Jurkat, Clone E6-1 (cell line): ENCODE measurements around the gene PSG6.
"Not testable (repeated sequence)": the region's sequence is repeated elsewhere in the genome, so short reads cannot be mapped to it uniquely, and the experiment has no call there.

Experiments used
- DNase-seq: peaks from one replicate; pipeline ENCODE4 v3.0.0-alpha.2; 2011; ENCODE audit warnings: low read depth, low spot score
- H3K4me3 ChIP-seq: 2 replicates; pipeline ENCODE4 v1.5.1; 2011; ENCODE audit warnings: mild to moderate bottlenecking, low read length, control low read depth, moderate library complexity

Gene PSG6

DNA sequence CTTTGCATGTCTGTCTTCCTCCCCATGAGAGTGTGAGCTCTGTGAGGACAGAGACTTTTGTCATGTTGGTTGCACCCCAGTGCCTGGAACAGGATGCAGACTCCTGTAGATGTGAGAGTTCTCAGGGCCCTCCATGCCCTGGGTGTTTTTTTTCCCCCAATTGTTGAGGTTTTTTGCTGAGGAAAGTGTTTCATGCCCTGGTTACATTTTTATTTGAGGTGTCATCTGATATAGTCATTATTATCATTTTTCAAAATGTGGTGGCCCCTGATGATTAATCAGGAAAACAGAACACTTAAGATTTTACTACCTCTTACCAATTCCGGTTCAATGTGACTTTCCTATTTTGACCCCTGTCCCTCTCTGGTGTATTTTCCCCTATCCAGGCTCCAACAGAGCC is 763 bp downstream of the PSG6 start:
- H3K4me3 ChIP-seq, DNase-seq: not testable (repeated sequence)

DNA sequence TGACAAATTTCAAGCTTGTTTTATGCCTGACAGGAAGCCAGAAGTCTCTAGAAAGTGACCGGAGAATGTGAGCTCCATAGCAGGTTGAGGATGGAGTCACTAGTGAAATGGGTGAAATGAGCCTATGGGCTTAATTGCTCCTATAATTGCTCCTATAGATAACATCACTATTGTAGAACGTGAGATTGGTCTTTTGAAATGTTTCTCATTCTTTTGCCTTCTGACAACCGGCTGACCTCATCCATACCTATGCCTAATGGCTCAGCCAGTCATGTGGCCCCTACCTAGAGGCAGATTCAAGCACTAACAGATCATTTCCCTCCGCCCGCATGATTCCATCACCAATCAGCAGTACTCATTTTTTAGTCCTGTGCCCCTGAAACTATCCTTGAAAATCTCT is 4.2 kb downstream of the PSG6 start:
- DNase-seq, H3K4me3 ChIP-seq: not testable (repeated sequence)

DNA sequence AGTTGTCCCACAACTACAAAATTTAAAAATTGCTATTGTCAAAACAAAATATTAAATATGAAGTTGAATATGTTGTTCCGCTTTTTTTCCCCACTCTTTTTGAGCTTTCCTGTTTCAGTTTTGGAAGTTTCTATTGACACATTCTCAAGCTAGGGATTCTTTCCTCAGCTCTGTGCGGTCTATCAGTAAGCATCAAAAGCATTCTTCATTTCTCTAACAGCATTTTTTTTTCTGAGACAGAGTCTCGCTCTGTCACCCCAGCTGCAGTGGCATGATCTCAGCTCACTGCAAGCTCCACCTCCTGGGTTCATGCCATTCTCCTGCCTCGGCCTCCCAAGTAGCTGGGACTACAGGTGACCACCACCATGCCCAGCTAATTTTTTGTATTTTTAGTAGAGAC is 4.8 kb downstream of the PSG6 start:
- not testable (repeated sequence) for H3K4me3 ChIP-seq

DNA sequence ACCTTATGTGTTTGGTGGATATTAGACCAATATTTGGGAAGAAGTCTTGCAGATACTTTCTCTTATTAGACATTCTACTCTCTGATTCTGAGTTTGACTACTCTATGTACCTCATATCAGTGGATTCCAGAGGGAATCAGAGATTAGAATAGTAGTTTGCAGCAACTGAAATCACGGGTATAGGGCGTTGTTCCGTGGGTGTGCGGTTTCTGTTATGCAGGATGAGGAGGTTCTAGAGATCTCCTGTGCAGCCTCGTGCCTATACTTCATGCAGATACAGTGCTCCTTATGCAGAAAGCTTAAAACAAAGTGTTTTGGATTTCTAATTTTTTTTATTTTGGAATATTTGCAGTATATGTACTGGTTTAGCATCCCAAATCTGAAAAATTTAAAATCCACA is 6.0 kb downstream of the PSG6 start:
- not testable (repeated sequence) for H3K4me3 ChIP-seq, DNase-seq

More for the DNA sequence above, 4.8 kb downstream of the PSG6 start:
- DNase-seq = not testable (repeated sequence)

DNA sequence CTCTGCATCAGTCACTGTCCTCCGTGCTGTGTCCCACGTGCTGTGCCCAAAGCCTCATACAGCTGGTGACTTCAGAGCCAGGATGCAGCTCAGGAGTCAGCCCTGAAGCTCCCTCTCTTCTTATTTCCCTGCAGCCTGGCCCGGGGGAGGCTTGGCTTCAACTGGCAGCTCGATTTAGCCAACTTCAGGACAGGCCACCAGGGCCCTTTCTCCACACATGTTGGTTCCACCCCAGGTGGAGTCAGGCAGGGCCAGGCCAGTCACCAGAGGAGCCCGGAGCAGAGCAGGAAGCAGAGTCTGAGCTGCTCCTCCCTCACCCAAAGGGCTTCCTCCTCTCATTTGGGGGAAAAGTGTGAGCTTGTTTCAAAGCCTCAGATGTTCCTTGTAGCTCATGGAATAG is 11.5 kb downstream of the PSG6 start:
- H3K4me3 ChIP-seq, DNase-seq: not testable (repeated sequence)

DNA sequence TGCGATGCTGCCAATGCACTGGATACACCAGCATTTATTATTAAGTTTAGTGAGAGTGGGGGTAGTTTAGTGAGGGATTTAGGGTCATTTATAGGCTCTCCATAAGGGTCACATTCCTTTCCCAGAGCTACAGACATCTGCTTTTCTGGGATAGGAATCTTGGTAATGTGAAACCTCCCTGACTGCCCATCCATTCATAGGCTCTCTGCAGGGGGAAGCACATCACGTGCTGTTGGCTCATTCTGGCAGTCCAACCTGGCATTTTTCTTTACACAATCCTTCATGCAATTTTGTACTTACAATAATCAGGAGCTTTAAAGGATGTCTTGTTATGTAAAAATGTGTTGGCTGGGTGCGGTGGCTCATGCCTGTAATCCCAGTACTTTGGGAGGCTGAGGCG is 17.1 kb downstream of the PSG6 start:
- not testable (repeated sequence) for H3K4me3 ChIP-seq, DNase-seq

DNA sequence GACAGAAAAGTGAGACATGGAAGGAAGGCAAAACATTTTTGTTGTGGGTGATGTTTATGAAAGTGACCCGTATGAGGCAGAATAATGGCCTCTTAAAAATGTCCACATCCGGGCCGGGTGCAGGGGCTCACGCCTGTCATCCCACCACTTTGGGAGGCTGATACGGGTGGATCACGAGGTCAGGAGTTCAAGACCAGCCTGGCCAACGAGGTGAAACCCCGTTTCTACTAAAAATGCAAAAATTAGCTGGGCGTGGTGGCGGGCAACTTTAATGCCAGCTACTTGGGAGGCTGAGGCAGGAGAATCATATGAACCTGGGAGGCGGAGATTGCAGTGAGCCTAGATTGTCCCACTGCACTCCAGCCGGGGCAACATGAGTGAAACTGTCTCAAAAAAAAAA is 18.0 kb downstream of the PSG6 start:
- not testable (repeated sequence) for H3K4me3 ChIP-seq, DNase-seq

DNA sequence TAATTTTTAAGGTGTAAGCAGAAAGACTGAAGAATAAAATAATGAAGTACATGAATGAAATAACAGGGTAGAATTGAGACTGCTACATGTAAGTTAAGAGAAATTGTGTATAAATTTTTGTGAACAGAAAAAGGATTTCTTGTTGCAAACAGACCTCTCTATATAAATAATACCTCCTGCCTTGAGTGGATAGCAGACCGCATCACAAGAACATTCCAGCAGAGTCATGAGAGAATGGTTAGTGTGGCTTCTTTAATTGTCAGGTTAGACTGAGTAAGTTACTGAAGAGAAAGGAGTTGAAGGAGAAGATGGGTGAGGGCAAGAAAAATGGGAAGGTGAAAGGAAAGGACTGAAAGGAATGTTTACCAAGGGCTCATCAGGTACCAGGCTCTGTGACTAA is 18.6 kb downstream of the PSG6 start:
- not testable (repeated sequence) for H3K4me3 ChIP-seq, DNase-seq

DNA sequence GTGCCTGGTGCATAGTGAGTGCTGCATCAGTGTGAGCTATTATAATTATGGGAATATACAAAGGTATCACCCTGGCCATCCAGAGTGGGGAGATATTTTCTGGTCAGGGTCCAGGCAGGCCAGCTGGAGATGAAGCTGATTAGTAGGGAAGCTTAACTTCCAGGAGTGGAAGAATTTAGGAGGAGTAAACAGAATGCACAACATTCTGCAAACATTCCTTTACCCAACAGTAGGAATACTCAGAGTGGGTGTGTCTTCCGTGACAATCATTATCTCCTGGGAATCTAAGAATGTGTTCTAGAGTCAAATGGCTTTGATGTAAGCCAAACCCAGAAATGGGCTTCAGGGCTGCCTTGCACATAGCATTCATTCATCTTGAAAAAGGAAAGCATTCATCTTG is 19.0 kb downstream of the PSG6 start:
- not testable (repeated sequence) for DNase-seq, H3K4me3 ChIP-seq

DNA sequence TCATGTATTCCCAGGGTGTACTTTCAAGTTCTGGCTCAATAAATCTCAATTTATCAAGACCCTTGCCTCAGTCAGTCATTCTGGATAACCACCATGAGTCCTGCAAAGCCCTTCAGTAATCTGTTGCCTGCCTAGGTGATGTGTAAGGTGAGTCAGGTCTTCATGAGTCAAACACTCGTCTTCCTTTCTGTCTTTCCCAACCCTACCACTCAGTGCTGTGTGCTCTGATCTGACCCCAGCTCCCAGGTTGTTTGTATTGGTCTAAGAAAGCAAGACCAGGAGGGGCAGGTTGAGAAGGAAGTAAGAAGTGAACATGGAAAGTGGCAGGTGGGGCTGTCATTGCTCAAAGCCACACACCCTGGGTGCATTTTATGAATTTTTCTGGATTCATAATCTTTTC is 20.0 kb downstream of the PSG6 start:
- not testable (repeated sequence) for DNase-seq, H3K4me3 ChIP-seq

DNA sequence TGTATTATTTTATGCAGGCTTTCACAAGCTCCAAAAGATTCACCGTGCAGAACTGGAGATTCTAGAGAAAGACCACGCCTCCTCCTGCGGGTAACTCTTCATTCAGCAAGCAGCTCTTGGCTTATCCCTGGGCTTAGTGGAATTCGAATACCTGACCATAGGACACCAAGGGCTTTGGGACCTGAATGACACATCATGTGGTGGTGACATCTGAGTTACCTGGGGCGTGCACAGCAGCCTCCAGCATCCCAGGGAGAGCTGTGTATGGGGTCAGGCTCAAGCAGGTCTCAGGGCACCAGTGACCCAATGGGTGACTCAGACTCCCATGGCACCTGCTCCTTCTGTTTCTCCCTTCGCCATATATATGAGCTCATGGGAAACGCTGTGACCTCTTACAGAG is 27.2 kb downstream of the PSG6 start:
- not testable (repeated sequence) for H3K4me3 ChIP-seq, DNase-seq

DNA sequence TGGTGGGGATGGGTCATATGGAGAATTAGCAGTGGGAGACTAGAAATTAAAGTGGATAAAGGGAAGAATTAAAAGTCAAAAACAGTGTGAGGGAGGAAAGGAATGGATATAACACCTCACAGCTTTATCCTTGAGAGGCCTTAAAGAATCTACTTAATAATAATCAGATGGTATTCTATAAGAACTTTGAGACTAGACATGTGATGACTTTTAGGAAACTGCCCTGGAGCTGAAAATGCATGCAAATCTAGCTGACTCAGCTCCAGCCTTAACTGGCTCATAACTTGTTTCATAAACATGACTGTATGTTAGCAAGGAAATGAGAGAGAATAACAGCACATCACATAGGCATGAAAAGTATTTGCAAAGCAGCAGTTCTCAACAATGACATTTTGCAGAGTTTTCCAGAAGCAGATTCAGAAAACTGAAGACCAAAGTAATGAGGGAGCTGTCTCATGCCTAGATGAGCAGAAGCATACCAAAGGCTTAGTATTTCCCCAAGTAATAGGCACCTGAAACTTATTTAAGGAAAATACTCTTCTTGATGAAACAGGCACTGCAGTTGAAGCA is 29.7 kb downstream of the PSG6 start:
- not testable (repeated sequence) for H3K4me3 ChIP-seq, DNase-seq

DNA sequence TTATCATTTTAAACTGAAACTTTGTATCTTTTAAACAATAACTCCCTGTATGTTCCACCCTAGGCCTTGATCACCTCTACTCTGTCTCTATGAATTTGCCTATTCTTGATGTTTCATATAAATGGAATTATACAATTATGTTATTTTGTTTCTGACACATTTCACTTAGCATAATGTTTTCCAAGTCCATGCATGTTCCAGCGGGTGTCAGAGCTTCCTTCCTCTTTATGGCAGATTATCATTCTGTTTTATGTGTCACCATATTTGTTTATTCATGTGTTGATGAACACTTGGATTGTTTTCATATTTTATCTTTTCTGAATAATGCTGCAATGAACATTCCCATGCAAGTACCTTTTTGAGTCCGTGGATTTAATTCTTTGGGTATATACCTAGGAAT is 35.0 kb downstream of the PSG6 start:
- DNase-seq = not testable (repeated sequence)

DNA sequence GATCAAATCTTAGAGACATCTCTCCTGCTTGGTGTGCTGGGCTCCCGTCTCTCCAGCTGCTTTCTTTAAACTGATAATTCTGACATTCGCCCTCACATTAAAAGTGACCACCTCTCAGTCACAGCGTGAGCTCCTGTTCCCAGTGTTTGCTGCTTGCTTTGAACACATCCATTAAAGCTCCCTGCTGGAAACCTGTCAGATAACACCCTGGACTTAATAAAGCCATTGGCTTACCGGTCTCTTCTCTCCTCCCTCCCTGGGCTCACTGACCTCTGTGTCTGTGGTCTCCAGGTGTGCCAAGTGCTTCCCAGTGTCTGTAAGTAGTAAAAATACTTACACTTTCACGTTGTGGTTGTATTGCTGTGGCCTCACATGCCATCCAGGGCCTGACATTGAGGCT is 35.7 kb downstream of the PSG6 start:
- not testable (repeated sequence) for H3K4me3 ChIP-seq, DNase-seq

More for the DNA sequence above, 35.0 kb downstream of the PSG6 start:
- H3K4me3 ChIP-seq = not testable (repeated sequence)

DNA sequence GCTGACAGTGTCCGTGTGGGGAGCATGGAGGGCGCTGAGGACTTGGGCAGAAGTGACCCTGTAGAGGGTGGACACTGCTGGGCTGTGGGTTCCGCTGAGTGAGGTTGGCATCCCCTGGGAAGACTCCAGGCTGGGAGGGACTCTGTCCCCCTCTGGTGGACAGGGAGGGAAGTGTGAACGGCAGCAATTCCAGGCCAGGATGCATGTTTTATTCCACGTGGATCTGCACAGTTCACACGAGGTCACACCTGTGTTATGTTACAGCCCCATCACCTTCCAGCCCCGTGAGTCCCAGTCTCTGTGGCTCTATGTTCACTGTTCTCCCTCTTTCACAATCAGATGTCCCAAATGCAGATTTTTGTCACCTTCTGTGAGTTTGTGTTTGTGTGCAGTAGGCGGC is 36.4 kb downstream of the PSG6 start:
- not testable (repeated sequence) for H3K4me3 ChIP-seq, DNase-seq

DNA sequence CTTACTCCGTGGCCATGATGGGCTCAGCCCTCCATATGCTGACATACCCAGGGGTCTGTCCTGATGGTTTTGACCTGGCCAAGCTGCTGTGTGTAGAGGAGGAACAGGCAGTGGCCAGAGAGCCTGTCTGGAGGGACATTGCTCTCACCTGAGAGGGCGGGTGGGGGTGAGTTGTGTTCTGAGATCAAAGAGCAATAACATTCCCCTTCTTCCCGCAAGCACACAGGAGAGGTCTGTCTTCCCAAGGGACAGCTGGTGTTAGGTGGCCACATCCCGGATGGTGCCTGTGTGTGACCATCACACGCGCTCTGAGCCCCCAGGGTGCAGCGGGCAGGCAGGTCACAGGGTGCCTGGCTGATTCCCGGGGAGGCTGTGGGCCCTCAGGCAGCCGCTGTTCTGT is 37.1 kb downstream of the PSG6 start:
- H3K4me3 ChIP-seq, DNase-seq: not testable (repeated sequence)

DNA sequence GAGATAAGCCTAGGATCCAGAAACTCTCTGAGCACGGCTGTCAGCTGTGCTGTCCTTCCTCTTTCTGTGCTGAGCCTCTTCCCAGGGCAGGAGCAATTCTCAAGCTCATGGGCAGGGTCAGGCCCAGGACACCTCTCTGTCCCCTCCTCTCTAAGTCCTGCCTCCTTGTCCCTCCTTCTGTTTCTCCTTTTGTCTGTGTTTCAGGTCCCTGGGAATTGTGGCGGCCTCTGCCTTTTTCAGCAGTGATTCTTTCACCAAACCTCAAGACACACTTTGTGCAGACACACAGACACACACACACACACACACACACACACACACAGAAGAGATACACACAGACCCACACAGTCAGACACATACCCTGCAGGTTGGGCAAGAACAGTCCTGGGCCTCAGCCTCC is 38.1 kb downstream of the PSG6 start, which contains the start of gene PSG1:
TSS of gene PSG1 (minus strand) at position 101 of the 400 bp plus-strand sequence. CDS start 132 bp downstream, outside the sequence.
- no peak within 1 kb of the TSS for H3K4me3 ChIP-seq
- no peak for DNase-seq

DNA sequence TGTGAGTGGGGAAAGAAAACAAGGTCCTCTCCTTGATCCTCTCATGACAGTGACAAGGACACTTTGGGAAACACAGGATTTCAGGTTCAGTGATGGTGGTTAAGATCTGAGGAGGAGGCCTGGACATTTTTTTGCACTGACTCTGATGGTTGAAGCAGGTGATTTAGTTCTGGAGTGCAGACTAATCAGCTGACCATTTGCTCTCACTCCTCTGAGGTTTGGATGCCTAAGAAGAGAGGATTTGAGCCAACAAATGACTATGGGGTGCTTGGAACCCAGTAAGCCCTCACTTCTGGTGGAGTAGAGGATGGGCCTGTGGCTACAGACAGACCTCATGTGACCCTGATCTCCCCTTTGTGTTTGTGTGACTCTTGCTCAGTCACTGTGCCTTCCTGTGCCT is 41.1 kb downstream of the PSG6 start:
- not testable (repeated sequence) for H3K4me3 ChIP-seq, DNase-seq

DNA sequence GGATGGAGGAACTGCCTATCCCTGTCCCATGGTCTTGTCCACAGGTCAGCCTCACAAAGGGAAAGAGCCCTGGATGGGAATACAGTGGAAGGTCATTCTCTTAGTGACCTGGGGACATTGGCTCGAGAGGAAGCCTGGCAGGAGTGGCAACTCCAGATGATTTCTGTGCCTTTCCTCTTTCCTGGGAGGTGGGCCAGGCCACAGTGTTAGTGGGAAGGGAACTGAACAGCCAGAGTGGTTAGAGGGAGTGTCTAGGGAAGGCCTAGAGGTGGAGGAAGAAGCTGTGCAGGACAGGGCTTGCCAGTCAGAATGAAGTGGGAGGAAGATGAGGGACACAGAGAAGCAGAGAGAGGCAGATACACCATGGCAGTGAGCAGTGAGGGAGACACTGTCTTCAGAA is 41.8 kb downstream of the PSG6 start:
- DNase-seq, H3K4me3 ChIP-seq: not testable (repeated sequence)

DNA sequence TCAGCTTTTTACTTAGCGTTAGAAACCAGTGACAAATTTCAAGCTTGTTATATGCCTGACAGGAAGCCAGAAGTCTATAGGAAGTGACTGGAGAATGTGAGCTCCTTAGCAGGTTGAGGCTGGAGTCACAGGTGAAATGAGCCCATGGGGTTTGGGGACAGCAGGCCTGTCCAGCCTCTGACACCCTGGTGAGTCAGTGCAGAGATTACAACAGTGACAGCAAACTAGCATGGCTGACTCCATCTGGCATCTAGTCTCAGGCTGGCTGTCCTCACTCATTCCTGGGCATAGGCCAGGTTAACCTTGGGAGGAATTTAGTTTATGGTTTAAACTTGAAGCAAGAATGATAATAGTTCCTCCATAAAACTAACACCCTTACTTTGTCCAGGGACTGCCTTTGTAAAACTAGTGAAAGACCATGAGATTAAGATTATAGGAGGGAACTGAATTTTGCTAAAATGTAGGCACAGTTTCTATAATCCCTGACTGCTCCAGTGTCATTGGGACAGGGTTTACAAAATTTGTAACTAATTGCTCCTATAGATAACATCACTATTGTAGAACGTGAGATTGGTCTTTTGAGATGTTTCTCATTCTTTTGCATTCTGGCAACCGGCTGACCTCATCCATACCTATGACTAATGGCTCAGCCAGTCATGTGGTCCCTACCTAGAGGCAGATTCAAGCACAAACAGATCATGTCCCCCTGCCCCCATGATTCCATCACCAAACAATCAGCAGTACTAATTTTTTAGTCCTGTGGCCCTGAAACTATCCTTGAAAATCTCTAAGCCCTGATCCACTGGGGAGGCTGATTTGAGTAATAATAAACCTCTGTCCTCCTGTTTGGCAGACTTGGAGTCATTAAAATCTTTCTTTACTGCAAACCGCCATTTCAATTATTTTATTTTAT is 42.5 kb downstream of the PSG6 start:
- not testable (repeated sequence) for DNase-seq, H3K4me3 ChIP-seq
